CD4-positive, alpha-beta T cell treated with Interleukin-15 for 4 hours (primary cell): ENCODE measurements around the gene PLIN4.

Source experiments
- DNase-seq: peaks from one replicate; pipeline ENCODE4 v3.0.0-alpha.2; 2020; ENCODE audit warnings: low spot score

PLIN4 gene

DNA sequence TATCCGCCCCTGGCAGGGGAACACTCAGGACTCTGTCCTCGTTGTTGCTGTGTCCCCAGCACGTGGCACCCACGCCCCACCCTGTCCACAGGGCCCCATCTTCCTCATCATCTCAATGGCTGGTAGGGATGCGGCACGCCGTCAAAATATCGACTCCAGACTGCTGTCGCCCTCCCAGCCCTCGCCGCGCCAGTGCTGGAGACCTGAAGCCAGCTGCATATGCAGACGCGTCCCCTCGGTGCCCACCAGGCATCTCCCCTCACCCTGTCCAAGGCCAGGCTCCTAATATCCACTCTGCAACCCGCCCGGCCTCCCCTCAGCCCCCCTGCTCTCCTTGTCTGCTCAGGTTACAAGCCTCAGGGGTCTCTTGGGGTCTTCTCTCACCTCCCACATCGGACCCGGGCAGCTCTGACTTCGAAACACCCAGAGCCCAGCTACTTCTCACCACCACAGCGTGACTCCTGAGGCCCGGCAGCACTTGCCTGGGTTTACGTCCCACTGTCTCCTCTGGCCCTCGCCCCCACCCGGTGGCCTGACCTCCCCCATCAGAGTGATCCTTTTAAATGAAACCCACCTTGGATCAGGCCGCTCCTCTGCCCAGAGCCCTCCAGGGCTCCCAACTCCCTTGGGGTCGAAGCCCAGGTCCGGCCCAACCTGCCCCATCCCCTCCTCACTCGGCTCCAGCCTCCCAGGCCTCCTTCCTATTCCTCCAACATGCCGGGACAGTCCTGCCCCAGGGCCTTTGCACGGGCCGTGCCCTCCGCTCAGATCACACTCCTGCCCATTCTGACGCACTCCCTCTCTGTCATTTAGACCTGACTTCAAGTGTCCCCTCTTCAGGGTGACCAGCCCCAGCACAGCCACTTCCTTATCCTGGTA, 12.5 kb downstream of the PLIN4 start:
- no peak for DNase-seq

DNA sequence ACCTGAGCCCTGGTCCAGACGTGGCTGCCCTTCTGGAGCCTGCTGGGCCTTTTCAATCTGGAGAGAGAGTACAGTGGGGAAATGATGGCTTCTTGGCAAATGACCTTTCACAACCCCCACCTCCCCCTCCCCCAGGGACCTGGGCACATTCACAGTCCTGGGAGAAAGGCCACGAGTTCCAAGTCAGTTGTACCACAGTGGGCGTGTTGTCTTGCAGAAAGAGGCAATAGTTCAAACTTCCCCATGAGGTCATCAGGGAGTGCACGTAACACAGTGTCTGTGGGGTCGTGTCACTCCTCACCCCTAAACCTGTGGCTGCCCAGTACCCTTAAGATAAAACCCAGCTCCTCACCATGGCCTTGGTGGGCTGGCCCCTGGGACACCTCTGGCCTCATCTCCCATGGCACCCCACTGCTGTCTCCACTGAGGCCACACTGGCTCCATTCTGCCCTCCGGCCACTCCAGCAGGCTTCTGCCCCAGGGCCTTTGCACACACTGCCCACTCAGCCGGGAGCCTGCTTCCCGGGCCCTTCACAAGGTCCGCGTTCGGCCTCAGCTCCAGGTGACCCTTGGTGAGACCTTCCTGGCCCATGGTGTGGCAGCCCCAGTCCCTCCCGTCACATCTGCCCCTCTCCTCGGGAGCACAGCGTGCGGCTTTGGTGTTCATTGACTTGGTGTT, 13.3 kb downstream of the PLIN4 start:
- DNase-seq: no peak

DNA sequence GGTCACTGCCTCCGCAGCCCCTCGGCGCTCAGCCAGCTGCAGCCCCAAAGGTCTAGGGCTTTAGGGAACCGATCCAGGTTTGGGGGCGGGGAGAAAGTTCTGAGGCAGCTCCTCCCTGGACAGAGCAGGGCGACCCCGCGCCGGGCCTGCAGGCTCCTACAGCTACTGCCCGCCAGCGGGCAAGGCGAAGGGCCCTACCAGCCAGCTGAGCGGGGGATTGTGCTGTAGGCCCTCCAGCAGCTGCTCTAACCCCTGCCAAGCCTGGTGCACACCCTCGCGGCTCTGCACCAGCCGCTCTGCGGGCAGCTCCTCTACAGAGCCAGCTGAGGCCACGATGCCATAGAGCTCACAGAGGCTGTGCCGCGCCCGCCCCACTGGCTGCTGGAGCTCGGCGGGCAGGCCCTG, 14.0 kb downstream of the PLIN4 start:
- DNase-seq: no peak

DNA sequence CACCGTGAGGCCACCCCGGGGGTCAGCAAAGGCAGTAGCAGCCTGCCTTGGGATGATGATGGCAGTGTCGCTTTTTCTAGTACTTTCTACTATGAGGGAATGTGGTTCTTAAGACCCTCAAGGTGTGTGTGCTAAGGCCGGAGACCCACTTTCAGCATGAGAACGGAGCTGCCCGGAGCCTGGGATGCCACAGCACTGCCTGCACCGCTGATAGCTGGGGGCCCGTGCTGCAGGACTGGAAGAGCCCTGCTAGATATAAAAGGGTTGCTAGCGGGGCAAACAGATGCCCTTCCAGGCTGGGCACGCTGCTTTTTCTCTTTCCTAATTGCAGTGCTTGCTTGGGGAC, 14.5 kb downstream of the PLIN4 start:
- DNase-seq: no peak

DNA sequence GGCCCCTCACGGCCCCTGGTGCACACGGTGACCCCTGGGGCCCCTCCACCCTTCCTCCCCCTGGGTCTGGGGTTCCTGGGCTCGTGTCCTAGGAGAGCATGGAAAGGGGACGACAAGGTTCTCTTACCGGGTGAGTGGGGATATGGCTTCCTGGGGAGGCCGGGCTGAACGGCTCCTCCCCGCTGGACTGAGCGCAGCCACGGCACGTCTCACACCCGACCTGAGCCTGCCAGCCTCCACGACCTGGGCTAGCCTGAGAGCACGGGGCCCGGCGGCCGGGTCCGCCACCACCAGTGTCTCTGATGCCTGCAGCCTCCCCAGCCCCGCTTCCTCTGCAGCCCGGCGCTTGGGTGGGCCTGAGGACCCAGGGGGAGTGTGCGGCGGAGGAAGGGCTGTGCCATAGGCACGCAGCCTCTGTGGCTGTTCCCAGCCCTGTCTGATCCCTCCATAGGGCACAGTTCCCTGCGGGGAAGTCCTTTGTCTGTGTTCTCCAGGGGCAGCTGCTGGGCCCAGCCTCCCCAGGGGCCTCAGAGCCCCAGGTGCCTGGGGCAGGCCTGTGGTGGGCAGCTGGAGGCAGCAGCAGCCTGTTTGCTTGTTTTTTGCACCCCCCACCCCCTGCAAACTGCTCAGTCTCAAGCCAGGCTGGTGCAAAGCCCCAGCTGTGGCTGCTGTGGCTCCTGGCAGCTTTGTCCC, 15.0 kb downstream of the PLIN4 start:
- DNase-seq: no peak

DNA sequence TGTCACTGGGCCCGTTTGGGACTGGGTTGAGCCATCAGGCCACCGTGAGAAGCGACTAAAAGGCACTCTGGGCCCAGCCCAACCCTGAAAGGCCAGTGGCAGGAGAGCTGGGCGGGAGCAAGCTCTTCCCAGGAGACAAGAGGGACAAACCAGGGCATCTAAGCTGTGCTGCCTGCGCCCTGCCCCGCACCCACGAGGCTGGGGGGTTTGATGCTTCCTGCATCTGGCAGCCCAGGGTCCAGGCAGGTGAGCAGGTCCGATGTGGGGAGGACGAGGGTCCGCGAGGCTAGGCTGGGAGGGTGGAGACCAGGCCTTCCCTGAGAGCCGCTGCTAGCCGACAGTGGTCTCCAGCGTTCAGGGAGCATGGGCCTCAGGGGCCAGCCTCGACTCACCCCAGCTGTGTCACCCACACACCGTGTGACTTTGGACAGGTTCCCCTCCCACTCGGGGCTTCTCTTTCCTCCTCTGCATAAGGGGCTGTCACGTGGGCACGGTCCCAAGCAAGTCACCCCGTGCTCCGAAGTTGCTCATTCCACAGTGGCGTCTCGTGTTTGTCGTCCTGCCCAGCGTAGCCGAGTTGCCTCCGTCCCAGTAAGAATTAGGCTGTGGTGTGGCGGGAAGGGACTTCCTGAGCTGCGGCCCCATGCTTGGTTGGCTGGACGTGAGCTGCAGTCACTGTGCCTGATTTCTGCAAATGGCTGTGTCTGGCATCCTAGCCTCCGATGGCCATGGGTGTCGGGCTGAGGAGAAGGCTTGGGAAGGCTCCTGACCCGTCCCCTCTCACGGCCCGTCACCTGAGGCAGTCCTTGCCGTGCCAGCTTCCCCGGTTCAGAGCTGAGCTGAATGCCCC, 15.8 kb downstream of the PLIN4 start:
- no peak for DNase-seq

DNA sequence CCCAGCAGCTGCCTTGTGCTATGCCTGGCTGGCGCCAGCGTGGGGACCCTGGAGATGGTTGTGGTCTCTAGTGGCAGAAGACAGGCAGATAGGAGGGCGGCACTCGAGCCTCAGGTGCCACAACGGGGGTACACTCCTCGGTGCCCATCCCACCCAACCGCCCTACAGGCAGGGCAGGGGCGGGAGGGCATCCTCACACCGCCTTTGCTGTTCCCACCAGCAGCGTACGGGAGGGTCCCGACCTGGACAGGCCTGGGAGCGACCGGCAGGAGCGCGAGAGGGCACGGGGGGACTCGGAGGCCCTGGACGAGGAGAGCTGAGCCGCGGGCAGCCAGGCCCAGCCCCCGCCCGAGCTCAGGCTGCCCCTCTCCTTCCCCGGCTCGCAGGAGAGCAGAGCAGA, 16.6 kb downstream of the PLIN4 start:
- DNase-seq: no peak

DNA sequence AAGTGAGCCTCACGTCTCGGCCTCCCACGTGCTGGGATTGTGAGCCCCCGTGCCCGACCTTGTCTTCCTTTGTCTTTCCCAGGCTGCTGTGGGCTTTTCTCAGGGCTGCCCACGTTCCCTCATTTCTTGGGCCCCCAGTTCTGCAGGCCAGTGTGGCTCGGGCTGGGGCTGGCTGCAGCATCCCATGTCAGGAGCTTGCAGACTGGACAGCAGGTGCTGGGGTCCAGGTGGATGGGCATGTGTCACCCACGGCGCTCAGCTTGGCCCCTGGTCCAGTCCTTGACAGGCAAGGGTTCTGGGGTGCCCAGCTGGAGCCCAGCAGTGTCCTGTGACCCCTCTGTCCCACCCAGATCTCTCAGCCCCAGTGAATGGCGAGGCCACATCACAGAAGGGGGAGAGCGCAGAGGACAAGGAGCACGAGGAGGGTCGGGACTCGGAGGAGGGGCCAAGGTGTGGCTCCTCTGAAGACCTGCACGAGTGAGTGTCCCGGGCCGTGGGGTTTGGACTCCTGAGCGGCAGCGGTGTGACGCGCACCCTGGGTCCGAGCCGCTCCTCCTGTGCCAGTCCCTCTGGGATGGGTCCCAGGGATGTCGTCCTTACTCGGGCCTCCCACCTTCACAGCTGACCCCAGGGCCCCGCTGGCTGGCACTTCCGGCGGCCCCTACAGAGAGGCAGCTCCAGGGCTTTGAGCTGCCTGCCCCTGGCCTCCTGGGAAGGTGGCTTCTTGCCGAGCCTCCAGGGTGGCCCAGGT, 17.3 kb downstream of the PLIN4 start:
- no peak for DNase-seq

DNA sequence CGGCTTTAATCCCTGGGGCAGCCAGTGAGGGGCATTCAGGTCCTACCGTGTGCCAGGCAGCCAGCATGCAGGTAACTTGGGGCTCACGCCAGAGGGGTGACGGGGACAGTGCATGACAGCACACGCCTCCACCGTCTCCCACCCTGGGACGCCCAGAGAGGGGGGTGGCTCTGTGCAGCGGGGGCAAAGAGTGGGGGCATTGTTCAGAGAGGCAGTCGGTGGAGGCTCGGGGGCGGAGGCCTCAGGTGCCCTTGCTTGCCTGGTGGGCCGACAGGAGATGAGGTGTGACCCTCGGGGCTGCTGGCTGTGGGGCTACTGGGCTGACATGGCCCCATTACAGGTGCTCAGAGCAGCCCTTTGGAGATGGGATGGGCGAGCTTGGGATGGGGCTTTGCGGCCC, 18.4 kb downstream of the PLIN4 start:
- no peak for DNase-seq

DNA sequence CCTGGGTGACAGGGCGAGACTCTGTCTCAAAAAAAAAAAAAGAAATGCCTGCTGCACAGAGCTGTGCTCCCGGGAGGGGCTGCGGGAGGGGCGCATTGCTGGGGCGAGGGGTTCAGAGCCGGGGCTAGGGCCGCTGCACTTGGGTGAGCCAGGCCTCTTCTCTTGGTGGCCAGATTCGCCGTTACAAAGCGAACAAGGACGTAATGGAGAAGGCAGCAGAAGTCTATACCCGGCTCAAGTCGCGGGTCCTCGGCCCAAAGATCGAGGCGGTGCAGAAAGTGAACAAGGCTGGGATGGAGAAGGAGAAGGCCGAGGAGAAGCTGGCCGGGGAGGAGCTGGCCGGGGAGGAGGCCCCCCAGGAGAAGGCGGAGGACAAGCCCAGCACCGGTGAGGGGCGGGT, 19.0 kb downstream of the PLIN4 start:
- DNase-seq: no peak

DNA sequence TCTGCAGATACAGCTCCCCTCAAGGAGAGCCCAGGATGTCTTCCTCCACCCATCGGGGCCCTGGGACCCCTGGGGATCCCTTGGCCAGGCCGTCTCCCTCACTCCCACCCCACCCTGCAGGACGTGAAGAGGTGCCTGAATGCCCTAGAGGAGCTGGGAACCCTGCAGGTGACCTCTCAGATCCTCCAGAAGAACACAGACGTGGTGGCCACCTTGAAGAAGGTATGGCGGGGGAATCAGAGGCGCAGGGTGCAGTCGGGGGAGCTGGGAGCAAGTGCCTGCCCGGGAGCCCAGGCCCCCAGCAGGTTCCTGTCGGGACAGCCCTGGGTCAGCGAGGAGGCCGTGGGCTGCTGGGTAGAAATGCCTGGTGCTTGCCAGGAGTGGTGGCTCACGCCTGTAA, 19.6 kb downstream of the PLIN4 start:
- no peak for DNase-seq

DNA sequence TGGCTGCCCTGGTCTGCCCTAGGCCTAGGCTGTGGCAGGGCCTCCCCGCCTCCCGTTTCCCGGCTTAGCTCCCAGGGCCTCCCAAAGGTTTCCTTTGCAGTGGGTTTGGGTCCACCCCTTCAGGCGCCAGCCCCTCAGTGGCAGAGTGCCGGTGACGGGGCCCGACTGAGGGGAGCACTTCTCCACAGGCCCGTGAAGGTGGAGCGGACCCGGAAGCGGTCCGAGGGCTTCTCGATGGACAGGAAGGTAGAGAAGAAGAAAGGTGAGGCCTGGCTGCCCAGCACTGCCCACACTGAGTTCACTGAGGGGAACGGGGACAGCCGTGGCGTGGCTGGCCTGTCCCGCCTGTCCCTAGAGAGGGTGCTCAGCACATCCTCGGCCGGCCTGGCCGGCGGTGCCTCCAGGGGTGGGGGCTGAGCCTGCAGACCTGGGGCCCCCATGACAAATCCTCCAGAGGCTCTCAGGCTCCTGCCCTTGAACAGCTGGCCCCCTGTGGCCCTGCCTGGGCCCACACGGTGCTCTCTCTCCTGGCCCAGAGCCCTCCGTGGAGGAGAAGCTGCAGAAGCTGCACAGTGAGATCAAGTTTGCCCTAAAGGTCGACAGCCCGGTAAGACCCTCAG, 20.4 kb downstream of the PLIN4 start:
- DNase-seq: no peak

DNA sequence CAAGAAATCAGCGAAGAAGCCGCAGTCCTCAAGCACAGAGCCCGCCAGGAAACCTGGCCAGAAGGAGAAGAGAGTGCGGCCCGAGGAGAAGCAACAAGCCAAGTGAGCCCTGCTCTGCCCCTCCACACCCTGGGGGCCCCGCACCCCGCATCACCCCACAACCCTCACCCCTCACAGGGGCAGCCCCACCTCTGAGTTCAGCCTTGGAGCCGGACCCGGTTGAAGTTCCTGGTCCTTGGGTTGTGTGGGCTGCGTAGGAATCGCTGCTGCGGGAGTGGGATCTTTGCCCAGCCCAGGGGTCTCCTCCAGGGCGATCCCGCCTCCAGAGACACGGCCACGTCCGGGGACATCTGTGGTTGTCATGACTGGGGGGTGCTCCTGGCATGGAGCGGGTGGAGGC, 22.0 kb downstream of the PLIN4 start:
- DNase-seq: no peak

DNA sequence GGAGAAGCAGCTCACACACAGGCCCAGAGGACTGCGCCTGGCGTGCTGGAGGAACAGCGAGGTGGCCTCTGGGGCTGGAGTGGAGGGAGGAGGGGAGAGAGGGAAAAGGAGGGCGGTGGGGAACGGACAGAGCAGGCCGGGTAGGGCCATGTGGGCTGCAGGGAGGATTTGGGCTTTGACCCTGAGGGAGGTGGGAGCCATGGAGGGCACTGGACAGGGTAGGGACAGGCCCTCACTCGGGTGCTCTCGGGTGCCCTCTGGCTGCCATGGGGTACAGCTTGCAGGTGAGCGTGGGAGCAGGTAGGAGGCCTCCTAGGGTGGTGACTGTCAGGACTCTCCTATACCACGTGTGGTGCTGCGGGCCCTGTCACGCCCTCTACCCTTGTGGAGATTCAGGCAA, 22.8 kb downstream of the PLIN4 start:
- DNase-seq: no peak

DNA sequence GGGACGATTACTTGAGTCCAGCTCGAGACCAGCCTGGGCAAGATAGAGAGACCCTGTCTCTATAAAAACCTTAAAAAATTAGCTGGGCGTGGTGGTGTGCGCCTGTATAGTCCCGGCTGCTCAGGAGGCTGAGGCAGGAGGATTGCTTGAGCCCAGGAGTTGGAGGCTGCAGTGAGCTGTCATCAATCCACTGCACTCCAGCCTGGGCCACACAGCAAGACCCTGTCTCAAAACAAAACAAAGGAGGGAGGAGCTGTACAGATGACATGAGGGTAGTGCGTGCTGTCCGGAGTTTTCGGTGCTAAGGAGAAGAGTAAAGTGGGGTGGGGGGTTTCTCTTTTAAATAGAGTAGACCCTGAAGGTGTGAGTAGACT, 23.6 kb downstream of the PLIN4 start:
- DNase-seq: no peak

DNA sequence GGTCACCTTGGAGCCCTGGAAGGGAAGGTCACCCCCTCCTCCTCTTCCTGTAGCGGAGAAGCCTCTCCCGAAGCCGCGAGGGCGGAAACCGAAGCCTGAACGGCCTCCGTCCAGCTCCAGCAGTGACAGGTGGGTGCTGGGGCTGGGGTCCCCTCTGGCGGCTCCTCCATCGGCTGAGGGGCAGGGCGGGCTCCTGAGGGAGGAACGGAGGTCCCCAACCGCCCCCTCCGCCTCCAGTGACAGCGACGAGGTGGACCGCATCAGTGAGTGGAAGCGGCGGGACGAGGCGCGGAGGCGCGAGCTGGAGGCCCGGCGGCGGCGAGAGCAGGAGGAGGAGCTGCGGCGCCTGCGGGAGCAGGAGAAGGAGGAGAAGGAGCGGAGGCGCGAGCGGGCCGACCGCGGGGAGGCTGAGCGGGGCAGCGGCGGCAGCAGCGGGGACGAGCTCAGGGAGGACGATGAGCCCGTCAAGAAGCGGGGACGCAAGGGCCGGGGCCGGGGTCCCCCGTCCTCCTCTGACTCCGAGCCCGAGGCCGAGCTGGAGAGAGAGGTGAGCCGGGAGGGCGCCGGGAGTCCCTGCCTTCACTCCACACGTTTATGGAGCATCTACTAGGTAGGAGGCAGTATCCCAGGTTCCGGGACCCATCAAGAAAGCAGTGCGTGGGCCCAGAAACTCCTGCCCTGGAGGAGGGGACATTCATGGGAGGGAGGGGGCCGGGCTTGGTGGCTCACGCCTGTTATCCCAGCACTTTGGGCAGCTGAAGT, 24.2 kb downstream of the PLIN4 start:
- DNase-seq: no peak

DNA sequence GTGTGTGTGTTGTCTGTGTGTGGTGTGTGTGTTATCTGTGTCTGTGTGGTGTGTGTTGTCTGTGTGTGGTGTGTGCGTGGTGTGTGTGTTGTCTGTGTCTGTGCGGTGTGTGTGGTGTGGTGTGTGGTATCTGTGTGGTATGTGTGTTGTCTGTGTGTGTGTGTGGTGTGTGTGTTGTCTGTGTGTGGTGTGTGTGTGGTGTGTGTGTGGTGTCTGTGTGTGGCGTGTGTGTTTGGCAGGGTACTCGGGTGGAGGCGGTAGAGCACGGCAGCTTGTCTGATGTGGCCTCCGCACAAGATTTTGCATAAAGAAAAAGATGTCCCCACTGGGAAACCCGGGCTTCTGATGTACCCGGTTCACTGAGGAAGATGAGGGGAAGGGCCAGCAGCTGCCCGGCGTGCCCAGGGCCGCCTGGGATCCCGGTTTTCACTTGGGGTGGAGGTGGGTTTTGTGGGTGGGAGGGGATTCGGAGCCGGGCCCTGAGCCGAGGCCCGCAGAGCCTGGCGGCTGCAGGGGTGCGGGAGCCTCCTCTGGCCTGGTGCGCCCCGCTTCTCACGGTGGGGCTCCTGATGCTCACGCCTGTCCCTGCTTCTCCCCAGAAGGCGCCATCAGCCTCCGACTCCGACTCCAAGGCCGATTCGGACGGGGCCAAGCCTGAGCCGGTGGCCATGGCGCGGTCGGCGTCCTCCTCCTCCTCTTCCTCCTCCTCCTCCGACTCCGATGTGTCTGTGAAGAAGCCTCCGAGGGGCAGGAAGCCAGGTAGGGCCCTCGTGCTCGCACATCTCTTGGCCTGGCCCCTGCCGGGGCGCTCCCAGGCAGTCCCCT, 25.0 kb downstream of the PLIN4 start:
- DNase-seq: no peak

DNA sequence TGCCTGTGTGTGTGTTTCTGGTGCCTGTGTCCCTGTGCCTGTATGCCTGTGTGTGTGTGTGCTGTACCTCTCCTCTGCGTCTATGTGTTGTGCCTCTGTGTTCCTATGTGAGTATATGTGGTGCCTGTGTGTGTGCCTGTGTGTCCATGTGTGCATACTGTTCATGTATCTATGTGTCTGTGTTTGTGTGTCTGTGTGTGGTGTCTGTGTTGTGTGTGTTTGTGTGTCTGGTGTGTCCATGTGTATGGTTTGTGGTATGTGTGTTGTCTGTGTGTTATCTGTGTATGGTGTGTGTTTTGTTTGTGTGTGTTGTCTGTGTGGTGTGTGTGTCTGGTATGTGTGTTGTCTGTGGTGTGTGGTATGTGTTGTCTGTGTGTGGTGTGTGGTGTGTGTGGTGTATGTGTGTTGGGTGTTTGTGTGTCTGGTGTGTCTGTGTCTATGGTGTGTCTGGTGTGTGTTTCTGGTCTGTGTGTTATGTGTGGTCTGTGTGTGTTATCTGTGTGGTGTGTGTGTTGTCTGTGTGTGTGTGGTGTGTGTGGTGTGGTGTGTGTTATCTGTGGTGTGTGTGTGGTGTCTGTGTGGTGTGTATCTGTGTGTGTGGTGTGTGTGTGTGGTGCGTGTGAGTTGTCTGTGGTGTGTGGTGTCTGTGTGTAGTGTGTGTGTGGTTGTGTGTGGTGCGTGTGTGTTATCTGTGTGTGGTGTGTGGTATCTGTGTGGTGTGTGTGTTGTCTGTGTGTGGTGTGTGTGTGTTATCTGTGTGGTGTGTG, 25.8 kb downstream of the PLIN4 start:
- DNase-seq: no peak

DNA sequence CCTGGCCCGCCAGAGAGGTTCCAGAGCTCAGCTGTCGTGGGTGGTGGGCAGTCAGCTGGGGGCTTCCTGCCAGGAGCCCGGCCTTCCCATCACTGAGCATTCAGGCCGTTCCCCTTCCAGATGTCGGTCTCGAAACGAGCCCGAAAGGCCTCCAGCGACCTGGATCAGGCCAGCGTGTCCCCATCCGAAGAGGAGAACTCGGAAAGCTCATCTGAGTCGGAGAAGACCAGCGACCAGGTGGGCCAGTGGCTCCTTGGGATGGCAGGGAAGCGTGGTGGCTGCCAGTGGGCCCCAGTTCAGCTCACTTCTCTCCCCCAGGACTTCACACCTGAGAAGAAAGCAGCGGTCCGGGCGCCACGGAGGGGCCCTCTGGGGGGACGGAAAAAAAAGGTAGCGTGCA, 26.8 kb downstream of the PLIN4 start:
- DNase-seq: no peak
